HEK293 (cell line): ENCODE measurements around the gene KIF19.

Source experiments
- CTCF ChIA-PET: fragments of 350-600 bp; formaldehyde crosslinking; extraction: SDS; loops from one replicate; lab custom pipeline; 2021; ENCODE audit warnings: antibody characterized with exemption; lab: Yijun Ruan, JAX
- POLR2A ChIA-PET: fragments of 300-600 bp; formaldehyde crosslinking; extraction: SDS; loops from one replicate; lab custom pipeline; 2020; ENCODE audit warnings: antibody characterized with exemption, inconsistent platforms; lab: Yijun Ruan, JAX
- H3K27ac ChIP-seq: fragments of 200-500 bp; sonication (Bioruptor generic); 2 replicates; pipeline ENCODE4 v1.5.1; 2014; ENCODE audit warnings: low read depth, low read length, control low read depth, inconsistent platforms; ENCODE audit errors: extremely low read depth
- H3K36me3 ChIP-seq, 2 experiments: fragments of 200-500 bp in 1 of 2; sonication (Bioruptor generic) in 1 of 2; 1 replicate in 1 of 2; 2 replicates in 1 of 2; pipeline ENCODE4 v1.5.1; 2014 to 2017; ENCODE audit warnings: inconsistent platforms in 2 of 2, low read length in 2 of 2; ENCODE audit not compliant: control insufficient read depth in 2 of 2, insufficient read depth in 1 of 2
- H3K4me1 ChIP-seq: fragments of 200-500 bp; sonication (Bioruptor generic); 2 replicates; pipeline ENCODE4 v1.5.1; 2014; ENCODE audit warnings: mild to moderate bottlenecking, low read length, inconsistent platforms; ENCODE audit not compliant: control insufficient read depth, insufficient read depth
- H3K4me3 ChIP-seq: 2 replicates; pipeline ENCODE4 v1.5.1; 2011; ENCODE audit warnings: low read depth, mild to moderate bottlenecking, control low read depth, low read length, moderate library complexity
- H3K9me3 ChIP-seq: fragments of 200-500 bp; sonication (Bioruptor generic); 2 replicates; pipeline ENCODE4 v1.5.1; 2014; ENCODE audit warnings: low read depth, low read length, inconsistent platforms; ENCODE audit not compliant: control insufficient read depth, insufficient read depth
- CTCF ChIP-seq: fragments of 450-650 bp; formaldehyde crosslinking; IDR thresholded peaks from 2 replicates; pipeline ENCODE4 v1.5.1; 2016; ENCODE audit warnings: missing biosample characterization, missing genetic modification characterization
- GLI4 ChIP-seq: fragments of 450-650 bp; formaldehyde crosslinking; IDR thresholded peaks from 2 replicates; pipeline ENCODE4 v1.5.1; 2016; ENCODE audit warnings: missing biosample characterization, missing genetic modification characterization
- GLIS1 ChIP-seq: fragments of 450-650 bp; formaldehyde crosslinking; IDR thresholded peaks from 2 replicates; pipeline ENCODE4 v1.5.1; 2016; ENCODE audit warnings: missing biosample characterization, missing genetic modification characterization
- KLF10 ChIP-seq: fragments of 450-650 bp; IDR thresholded peaks from 2 replicates; pipeline ENCODE4 v1.5.1; 2018; ENCODE audit warnings: missing biosample characterization, mild to moderate bottlenecking, missing genetic modification characterization
- KLF17 ChIP-seq: fragments of 450-650 bp; formaldehyde crosslinking; IDR thresholded peaks from 2 replicates; pipeline ENCODE4 v1.5.1; 2016; ENCODE audit warnings: missing biosample characterization, missing genetic modification characterization
- MZF1 ChIP-seq: fragments of 450-650 bp; formaldehyde crosslinking; IDR thresholded peaks from 2 replicates; pipeline ENCODE4 v1.5.1; 2017; ENCODE audit warnings: missing biosample characterization, missing genetic modification characterization, borderline replicate concordance
- PRDM10 ChIP-seq: fragments of 450-650 bp; formaldehyde crosslinking; IDR thresholded peaks from 2 replicates; pipeline ENCODE4 v1.5.1; 2016; ENCODE audit warnings: missing biosample characterization, missing genetic modification characterization
- SP3 ChIP-seq: fragments of 450-650 bp; formaldehyde crosslinking; IDR thresholded peaks from 2 replicates; pipeline ENCODE4 v1.5.1; 2016; ENCODE audit warnings: missing biosample characterization, missing genetic modification characterization
- TCF7L2 ChIP-seq: IDR thresholded peaks from 2 replicates; pipeline ENCODE4 v1.6.1; 2011; ENCODE audit warnings: low read depth, mild to moderate bottlenecking, inconsistent platforms, low read length, moderate library complexity, borderline replicate concordance
- TSHZ1 ChIP-seq: fragments of 450-650 bp; formaldehyde crosslinking; IDR thresholded peaks from 2 replicates; pipeline ENCODE4 v1.5.1; 2016; ENCODE audit warnings: missing biosample characterization, missing genetic modification characterization, borderline replicate concordance
- ZEB2 ChIP-seq: fragments of 450-650 bp; formaldehyde crosslinking; IDR thresholded peaks from 2 replicates; pipeline ENCODE4 v1.5.1; 2016; ENCODE audit warnings: missing biosample characterization, missing genetic modification characterization
- ZIC2 ChIP-seq: fragments of 450-650 bp; formaldehyde crosslinking; IDR thresholded peaks from 2 replicates; pipeline ENCODE4 v1.5.1; 2016; ENCODE audit warnings: missing biosample characterization, missing genetic modification characterization
- ZNF133 ChIP-seq: fragments of 450-650 bp; formaldehyde crosslinking; IDR thresholded peaks from 2 replicates; pipeline ENCODE4 v1.5.1; 2016; ENCODE audit warnings: missing biosample characterization, missing genetic modification characterization
- ZNF174 ChIP-seq: fragments of 450-650 bp; formaldehyde crosslinking; IDR thresholded peaks from 2 replicates; pipeline ENCODE4 v1.5.0; 2017; ENCODE audit warnings: missing biosample characterization, mild to moderate bottlenecking, missing genetic modification characterization
- ZNF19 ChIP-seq: fragments of 450-650 bp; formaldehyde crosslinking; IDR thresholded peaks from 2 replicates; pipeline ENCODE4; 2016; ENCODE audit warnings: missing biosample characterization, missing genetic modification characterization, low read depth
- ZNF416 ChIP-seq: fragments of 450-650 bp; formaldehyde crosslinking; IDR thresholded peaks from 2 replicates; pipeline ENCODE4 v1.5.1; 2016; ENCODE audit warnings: missing biosample characterization, missing genetic modification characterization
- ZNF548 ChIP-seq: fragments of 450-650 bp; formaldehyde crosslinking; IDR thresholded peaks from 2 replicates; pipeline ENCODE4 v1.5.1; 2016; ENCODE audit warnings: missing biosample characterization, missing genetic modification characterization
- ZNF677 ChIP-seq: fragments of 450-650 bp; IDR thresholded peaks from 2 replicates; pipeline ENCODE4 v1.5.0; 2018; ENCODE audit warnings: missing biosample characterization, mild to moderate bottlenecking, missing genetic modification characterization, moderate library complexity
- ZNF692 ChIP-seq: fragments of 450-650 bp; formaldehyde crosslinking; IDR thresholded peaks from 2 replicates; pipeline ENCODE4 v1.5.1; 2016; ENCODE audit warnings: missing biosample characterization, missing genetic modification characterization
- ZNF777 ChIP-seq: fragments of 450-650 bp; formaldehyde crosslinking; IDR thresholded peaks from 2 replicates; pipeline ENCODE4 v1.5.1; 2017; ENCODE audit warnings: missing biosample characterization, missing genetic modification characterization, borderline replicate concordance
- ZNF837 ChIP-seq: fragments of 450-650 bp; formaldehyde crosslinking; IDR thresholded peaks from 2 replicates; pipeline ENCODE4 v1.5.1; 2016; ENCODE audit warnings: missing biosample characterization, missing genetic modification characterization
- ZSCAN30 ChIP-seq: fragments of 450-650 bp; IDR thresholded peaks from 2 replicates; pipeline ENCODE4 v1.5.1; 2018; ENCODE audit warnings: missing biosample characterization, mild to moderate bottlenecking, missing genetic modification characterization, moderate library complexity
- TF ChIP-seq, protein P1 (sequence below): fragments of 450-650 bp; formaldehyde crosslinking; IDR thresholded peaks from 2 replicates; pipeline ENCODE4 v1.5.1; 2017; ENCODE audit warnings: missing biosample characterization, mild to moderate bottlenecking, missing genetic modification characterization, moderate library complexity

The KIF19 gene

GRCh38 chr17:74362810-74363498, 36.9 kb downstream of the KIF19 start:
- ChIA-PET POLR2A (interaction anchor here (1.4 kb wide), 1 partner anchor 16 kb away, joined by 5 read pairs; no protein-coding TSS in a partner anchor), CTCF (interaction anchor here (0.6 to 7.0 kb wide), 16 partner anchors 11 to 606 kb away, joined by 3 to 104 read pairs (median 4); partner anchors contain the start of gene CD300LD)
- Histone ChIP-seq H3K27ac (no peak overlapping the region), H3K4me3 (no peak overlapping the region), H3K9me3 (no peaks in the 10 kb centered on the region), H3K36me3 (no peaks in the 10 kb centered on the region), H3K4me1 (no peaks in the 10 kb centered on the region)
- no peak for TF ChIP-seq ZNF677 (tag by site-specific recombination)
- TF ChIP-seq, protein P1, sequence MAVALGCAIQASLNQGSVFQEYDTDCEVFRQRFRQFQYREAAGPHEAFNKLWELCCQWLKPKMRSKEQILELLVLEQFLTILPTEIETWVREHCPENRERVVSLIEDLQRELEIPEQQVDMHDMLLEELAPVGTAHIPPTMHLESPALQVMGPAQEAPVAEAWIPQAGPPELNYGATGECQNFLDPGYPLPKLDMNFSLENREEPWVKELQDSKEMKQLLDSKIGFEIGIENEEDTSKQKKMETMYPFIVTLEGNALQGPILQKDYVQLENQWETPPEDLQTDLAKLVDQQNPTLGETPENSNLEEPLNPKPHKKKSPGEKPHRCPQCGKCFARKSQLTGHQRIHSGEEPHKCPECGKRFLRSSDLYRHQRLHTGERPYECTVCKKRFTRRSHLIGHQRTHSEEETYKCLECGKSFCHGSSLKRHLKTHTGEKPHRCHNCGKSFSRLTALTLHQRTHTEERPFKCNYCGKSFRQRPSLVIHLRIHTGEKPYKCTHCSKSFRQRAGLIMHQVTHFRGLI (tag by site-specific recombination): no peak
- TF ChIP-seq ZSCAN30 (tag by site-specific recombination): no peak
- no peak for TF ChIP-seq MZF1
- TF ChIP-seq ZEB2: no peak
- no peak for TF ChIP-seq CTCF
- no peak for TF ChIP-seq ZNF174
- no peak for TF ChIP-seq KLF10
- TF ChIP-seq GLIS1 (tag by site-specific recombination): peak; percentile 79
- no peak for TF ChIP-seq ZNF19 (tag by site-specific recombination)
- TF ChIP-seq ZNF548 (tag by site-specific recombination): no peak
- no peak for TF ChIP-seq TSHZ1 (tag by site-specific recombination)
- no peak for TF ChIP-seq ZNF837 (tag by site-specific recombination)
- no peak for TF ChIP-seq ZNF416 (tag by site-specific recombination)
- no peak for TF ChIP-seq KLF17
- no peak for TF ChIP-seq GLI4 (tag by site-specific recombination)
- no peak for TF ChIP-seq ZNF777 (tag by site-specific recombination)
- TF ChIP-seq SP3: no peak
- TF ChIP-seq PRDM10 (tag by site-specific recombination): 0 out of 2 replicates have a peak, but pooled peaks have one; percentile 28
- TF ChIP-seq TCF7L2: no peak
- no peak for TF ChIP-seq ZNF133
- TF ChIP-seq ZIC2: peak; percentile 50
- no peak for TF ChIP-seq ZNF692 (tag by site-specific recombination)
